Bronchial epithelial cell (primary cell): ENCODE data around the gene ERMP1. TPM values are rescaled to one million over a fixed set of nuclear protein-coding genes. Genes with fewer than 3 reads are reported as not detected.

Source experiments
- DNase-seq: peaks from one replicate; pipeline ENCODE4 v3.0.0-alpha.2; 2010; ENCODE audit warnings: low read depth
- FAIRE-seq: peaks from 2 replicates; lab custom pipeline; 2011; peaks lifted over from hg19 to GRCh38; lab: Jason Lieb, UNC
- H3K27me3 ChIP-seq: 2 replicates; pipeline ENCODE4 v1.5.1; 2011; ENCODE audit warnings: low read length; ENCODE audit not compliant: control insufficient read depth, insufficient read depth
- H3K36me3 ChIP-seq: 2 replicates; pipeline ENCODE4 v1.5.1; 2011; ENCODE audit warnings: low read length; ENCODE audit not compliant: control insufficient read depth, insufficient read depth
- H3K4me3 ChIP-seq: 2 replicates; pipeline ENCODE4 v1.5.1; 2011; ENCODE audit warnings: mild to moderate bottlenecking, low read depth, low read length, control low read depth
- CTCF ChIP-seq: IDR thresholded peaks from 2 replicates; pipeline ENCODE4 v1.5.1; 2011; ENCODE audit warnings: mild to moderate bottlenecking, moderate library complexity, low read length, control low read depth, inconsistent platforms; ENCODE audit not compliant: insufficient read depth, severe bottlenecking
- total RNA-seq: library from RNA; depleted of rRNA; stranded (reverse); fragments of >200 nt; gene quantifications from 2 replicates; pipeline ENCODE4 v1.2.1, GENCODE V29; 2014

The ERMP1 gene
- total RNA-seq, 1 donor from 2014 or later: 52.9 TPM

- Histone ChIP-seq H3K27me3 (no peaks in the 10 kb centered on the region), H3K4me3 (no peak overlapping the region), H3K36me3 (peaks cover 17% of the 10 kb centered on the region)
- TF ChIP-seq CTCF: no peak
- no peak for DNase-seq
- FAIRE-seq: no peak
Observed at GRCh38 chr9:5764130-5764868, 68.6 kb downstream of the ERMP1 start.

GRCh38 chr9:5762421-5762820 lies 70.5 kb downstream of the ERMP1 start:
- Histone ChIP-seq H3K36me3 (peaks cover 11% of the 10 kb centered on the region), H3K27me3 (no peaks in the 10 kb centered on the region), H3K4me3 (no peak overlapping the region)
- FAIRE-seq (no peak), DNase-seq (peak; percentile 44)
- no peak for TF ChIP-seq CTCF

DNA sequence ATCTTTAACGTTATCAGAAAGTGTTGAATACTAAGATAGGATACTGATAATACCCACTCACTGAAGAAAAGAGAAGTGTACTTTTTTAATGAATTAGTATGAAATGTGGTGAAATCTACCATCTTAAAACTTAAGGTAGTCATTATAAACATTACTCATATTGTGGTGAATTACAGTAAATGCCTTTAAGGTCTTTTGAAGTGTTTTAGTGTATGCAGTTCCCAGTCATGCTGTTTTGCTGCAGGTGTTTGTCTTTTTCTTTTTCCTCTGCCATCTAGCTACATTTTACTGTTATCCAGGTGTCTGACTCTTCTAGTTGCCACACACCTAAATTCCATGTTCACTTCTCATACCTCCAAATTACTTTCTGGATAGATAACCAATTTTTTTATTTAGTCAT lies 72.6 kb downstream of the ERMP1 start:
- H3K36me3 ChIP-seq: peaks cover 13% of the 10 kb centered on the region
- FAIRE-seq (no peak), DNase-seq (no peak)
- H3K27me3 ChIP-seq: no peaks in the 10 kb centered on the region
- no peak overlapping the region for H3K4me3 ChIP-seq
- TF ChIP-seq CTCF: no peak

DNA sequence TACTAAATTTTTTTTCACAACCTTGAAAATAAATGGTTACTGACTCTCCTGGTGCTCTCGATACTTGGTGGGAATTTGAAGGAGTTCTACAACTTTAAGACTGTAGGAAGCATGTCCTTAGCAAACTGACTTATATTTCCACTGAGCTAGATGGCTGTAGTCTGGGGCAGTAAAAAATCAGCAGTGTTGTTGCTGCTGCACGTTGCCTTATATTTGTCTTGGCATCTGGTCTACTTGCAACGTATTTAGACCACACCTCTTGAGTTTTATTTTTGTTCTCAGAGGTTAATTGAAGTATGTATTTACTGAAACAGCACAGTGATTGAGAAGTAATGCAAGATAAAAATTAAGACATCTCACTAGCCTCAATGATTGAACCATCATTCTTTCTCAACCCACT lies 76.3 kb downstream of the ERMP1 start:
- no peak for DNase-seq
- TF ChIP-seq CTCF: no peak
- FAIRE-seq: no peak
- Histone ChIP-seq H3K4me3 (no peak overlapping the region), H3K36me3 (peaks cover 2% of the 10 kb centered on the region), H3K27me3 (no peaks in the 10 kb centered on the region)

DNA sequence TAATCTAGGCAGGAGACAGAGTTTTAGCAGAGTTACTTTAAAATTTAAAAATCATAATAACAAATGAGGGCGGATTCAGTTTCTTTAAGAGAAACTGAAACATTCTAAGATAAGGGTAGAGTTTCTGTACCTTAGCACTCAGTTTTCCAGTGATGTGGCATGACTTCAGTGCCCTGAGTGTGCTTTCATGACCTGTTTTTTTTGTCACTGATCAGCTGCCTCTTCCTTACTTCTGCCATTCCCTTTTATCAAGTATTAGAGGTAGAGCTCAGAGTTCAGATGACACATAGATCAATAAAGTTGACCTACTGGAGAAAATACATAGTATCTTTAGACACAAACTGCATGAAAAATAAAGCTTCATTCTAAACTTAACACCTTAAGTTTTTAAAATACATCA lies 82.3 kb downstream of the ERMP1 start:
- DNase-seq: no peak
- FAIRE-seq: no peak
- no peak for TF ChIP-seq CTCF
- no peaks in the 10 kb centered on the region for H3K27me3 ChIP-seq
- no peaks in the 10 kb centered on the region for H3K36me3 ChIP-seq
- H3K4me3 ChIP-seq: no peak overlapping the region

- no peaks in the 10 kb centered on the region for H3K27me3 ChIP-seq
- no peak for DNase-seq
- TF ChIP-seq CTCF: no peak
- no peak for FAIRE-seq
- peaks cover 1% of the 10 kb centered on the region for H3K36me3 ChIP-seq
- H3K4me3 ChIP-seq: no peak overlapping the region
Observed at GRCh38 chr9:5749306-5749705, 83.6 kb downstream of the ERMP1 start.
